Gastrocnemius medialis (tissue), 4 donors: ENCODE results near the gene IRS1.

Experiments used
- POLR2A ChIP-seq, 2 donors: fragments of 450-650 bp; IDR thresholded peaks; one replicate each; pipeline ENCODE4 v1.6.1; 2017; ENCODE audit warnings: antibody characterized with exemption in 2 of 2, mild to moderate bottlenecking in 2 of 2, moderate library complexity in 2 of 2
- TF ChIP-seq, protein P1 (sequence below), 5 experiments: fragments of 450-650 bp in 3 of 5; fragments of 200-600 bp in 2 of 5; sonication (generic) in 2 of 5; IDR thresholded peaks in 4 of 5; conservative IDR thresholded peaks in 1 of 5; 1 replicate in 4 of 5; 2 replicates in 1 of 5; pipeline ENCODE4 v1.5.1; 2016 to 2019; ENCODE audit warnings: antibody characterized with exemption in 5 of 5, mild to moderate bottlenecking in 3 of 5, moderate library complexity in 3 of 5

DNA sequence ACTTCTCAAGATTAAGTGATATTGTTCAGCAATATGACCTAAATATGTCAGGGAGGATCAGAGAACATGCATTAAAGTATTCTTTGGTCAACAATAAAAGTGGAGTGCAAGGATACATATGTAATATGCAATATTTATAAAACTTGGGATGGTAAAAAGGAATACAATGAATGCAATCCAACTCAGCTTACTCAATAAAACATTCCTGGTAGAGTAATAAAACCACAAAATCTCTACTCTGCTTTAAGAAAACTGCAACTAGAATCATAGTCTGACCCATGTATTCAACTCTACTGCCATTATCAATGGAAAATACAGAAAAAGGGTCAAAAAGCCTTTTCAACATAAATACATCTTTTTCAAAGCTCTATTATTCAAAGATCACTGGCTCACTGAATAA, 11.6 kb downstream of the IRS1 start:
- TF ChIP-seq, protein P1, sequence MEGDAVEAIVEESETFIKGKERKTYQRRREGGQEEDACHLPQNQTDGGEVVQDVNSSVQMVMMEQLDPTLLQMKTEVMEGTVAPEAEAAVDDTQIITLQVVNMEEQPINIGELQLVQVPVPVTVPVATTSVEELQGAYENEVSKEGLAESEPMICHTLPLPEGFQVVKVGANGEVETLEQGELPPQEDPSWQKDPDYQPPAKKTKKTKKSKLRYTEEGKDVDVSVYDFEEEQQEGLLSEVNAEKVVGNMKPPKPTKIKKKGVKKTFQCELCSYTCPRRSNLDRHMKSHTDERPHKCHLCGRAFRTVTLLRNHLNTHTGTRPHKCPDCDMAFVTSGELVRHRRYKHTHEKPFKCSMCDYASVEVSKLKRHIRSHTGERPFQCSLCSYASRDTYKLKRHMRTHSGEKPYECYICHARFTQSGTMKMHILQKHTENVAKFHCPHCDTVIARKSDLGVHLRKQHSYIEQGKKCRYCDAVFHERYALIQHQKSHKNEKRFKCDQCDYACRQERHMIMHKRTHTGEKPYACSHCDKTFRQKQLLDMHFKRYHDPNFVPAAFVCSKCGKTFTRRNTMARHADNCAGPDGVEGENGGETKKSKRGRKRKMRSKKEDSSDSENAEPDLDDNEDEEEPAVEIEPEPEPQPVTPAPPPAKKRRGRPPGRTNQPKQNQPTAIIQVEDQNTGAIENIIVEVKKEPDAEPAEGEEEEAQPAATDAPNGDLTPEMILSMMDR (IDR thresholded peaks at IDR 0.05 in 4 of 5, conservative IDR thresholded peaks at IDR 0.05 in 1 of 5) = no peak
- TF ChIP-seq POLR2A (IDR thresholded peaks at IDR 0.05) = no peak
